ENCODE measurements around the gene DUSP10. TPM values are rescaled to one million over a fixed set of nuclear protein-coding genes. Genes with fewer than 3 reads are reported as not detected.

The DUSP10 gene
- total RNA-seq, 1 experiment from 2014 or later = 0.17 TPM

DNA sequence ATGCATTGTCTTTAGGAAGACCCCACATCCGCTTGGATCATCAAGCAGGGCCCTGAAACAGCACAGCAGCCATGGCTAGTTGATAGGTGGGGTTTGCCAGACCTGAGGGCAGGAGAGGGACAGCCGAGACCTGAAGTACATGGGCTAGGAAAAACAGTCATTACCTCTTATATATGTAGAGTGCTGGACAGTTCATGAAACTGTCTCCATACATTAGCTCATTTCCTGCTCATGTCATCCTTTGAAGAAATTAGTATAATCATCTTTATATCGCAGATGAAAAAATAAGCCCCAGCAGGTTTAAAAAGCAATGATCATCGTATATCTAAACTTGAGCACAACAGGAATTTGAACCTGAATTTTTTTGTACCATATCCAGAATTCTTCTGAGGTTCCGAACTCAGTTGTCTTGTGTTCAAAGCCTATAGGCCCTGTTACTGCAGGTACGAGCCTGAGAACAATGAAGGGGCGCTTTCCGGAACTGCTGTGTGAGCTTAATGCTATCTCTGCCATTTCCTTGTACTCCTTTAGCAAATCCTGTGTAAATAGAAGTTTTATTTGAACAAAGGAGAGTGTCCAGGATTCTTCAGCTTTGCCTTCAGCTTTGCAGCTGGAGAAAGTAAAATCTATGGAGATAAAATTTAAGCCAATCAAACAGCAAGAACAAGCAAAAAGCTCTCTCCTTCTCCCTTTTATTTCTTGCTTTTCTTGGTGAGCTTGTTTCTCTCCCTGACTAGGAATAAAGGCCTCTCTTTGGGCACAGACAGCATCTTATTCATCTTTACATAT lies 32.4 kb upstream of the DUSP10 start:
- Histone ChIP-seq H3K36me3 (ENCODE audit: insufficient read depth, low read length, poor library complexity, severe bottlenecking) (no peaks in the 10 kb centered on the region), H3K27me3 (replicated peaks; ENCODE audit: insufficient read depth, low read depth, low read length, poor library complexity) (no peaks in the 10 kb centered on the region), H3K4me1 (ENCODE audit: insufficient read depth, low read length, poor library complexity, severe bottlenecking) (no peaks in the 10 kb centered on the region), H3K4me3 (ENCODE audit: low read depth, low read length, poor library complexity, severe bottlenecking) (no peak overlapping the region), H3K9me3 (ENCODE audit: low read depth, low read length, poor library complexity, severe bottlenecking) (no peaks in the 10 kb centered on the region), H3K27ac (ENCODE audit: low read depth, low read length, poor library complexity, severe bottlenecking) (no peak overlapping the region)
- no peak for DNase-seq (ENCODE audit: low spot score)
- TF ChIP-seq, protein P1, sequence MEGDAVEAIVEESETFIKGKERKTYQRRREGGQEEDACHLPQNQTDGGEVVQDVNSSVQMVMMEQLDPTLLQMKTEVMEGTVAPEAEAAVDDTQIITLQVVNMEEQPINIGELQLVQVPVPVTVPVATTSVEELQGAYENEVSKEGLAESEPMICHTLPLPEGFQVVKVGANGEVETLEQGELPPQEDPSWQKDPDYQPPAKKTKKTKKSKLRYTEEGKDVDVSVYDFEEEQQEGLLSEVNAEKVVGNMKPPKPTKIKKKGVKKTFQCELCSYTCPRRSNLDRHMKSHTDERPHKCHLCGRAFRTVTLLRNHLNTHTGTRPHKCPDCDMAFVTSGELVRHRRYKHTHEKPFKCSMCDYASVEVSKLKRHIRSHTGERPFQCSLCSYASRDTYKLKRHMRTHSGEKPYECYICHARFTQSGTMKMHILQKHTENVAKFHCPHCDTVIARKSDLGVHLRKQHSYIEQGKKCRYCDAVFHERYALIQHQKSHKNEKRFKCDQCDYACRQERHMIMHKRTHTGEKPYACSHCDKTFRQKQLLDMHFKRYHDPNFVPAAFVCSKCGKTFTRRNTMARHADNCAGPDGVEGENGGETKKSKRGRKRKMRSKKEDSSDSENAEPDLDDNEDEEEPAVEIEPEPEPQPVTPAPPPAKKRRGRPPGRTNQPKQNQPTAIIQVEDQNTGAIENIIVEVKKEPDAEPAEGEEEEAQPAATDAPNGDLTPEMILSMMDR (conservative IDR thresholded peaks at IDR 0.05; ENCODE audit: low read depth, low read length) = no peak
- no peak for TF ChIP-seq EZH2 (IDR thresholded peaks at IDR 0.05; ENCODE audit: borderline replicate concordance, low read depth, low read length, poor library complexity, severe bottlenecking)
- intact Hi-C loops (cut with micrococcal nuclease; ENCODE audit: unreplicated experiment) = no loop called here
- CTCF ChIA-PET = no interaction called here
- POLR2A ChIA-PET (ENCODE audit: low non-redundant PET) = no interaction called here
- BruUV-seq (replicated peaks) = no TSS peak

DNA sequence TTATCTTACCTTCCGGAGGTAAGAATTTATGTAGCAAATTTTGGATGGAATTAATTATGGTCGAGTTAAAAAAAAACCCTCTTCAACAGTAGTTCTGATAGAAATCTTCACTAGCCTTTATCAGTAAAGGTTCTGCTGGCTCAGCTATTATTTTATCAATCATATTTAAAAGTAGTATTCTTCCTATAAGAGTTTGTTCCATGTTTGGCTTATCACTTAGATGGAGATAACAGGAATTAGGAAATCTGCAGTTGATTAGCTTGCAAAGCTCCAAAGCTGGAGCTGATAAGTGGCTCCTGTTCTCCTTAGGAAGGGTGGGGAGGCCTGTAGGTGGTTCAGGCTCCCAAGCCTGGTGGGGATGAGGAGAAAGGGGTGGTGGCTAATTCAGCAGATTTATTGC lies 31.5 kb upstream of the DUSP10 start:
- no peak overlapping the region for H3K4me3 ChIP-seq (ENCODE audit: low read depth, low read length, poor library complexity, severe bottlenecking)
- intact Hi-C loops (cut with micrococcal nuclease; ENCODE audit: unreplicated experiment) = no loop called here
- TF ChIP-seq, protein P1 (conservative IDR thresholded peaks at IDR 0.05; ENCODE audit: low read depth, low read length) = no peak
- TF ChIP-seq EZH2 (IDR thresholded peaks at IDR 0.05; ENCODE audit: borderline replicate concordance, low read depth, low read length, poor library complexity, severe bottlenecking) = no peak
- no peak overlapping the region for H3K27ac ChIP-seq (ENCODE audit: low read depth, low read length, poor library complexity, severe bottlenecking)
- H3K27me3 ChIP-seq (replicated peaks; ENCODE audit: insufficient read depth, low read depth, low read length, poor library complexity) = no peaks in the 10 kb centered on the region
- no peak for DNase-seq (ENCODE audit: low spot score)
- no peaks in the 10 kb centered on the region for H3K4me1 ChIP-seq (ENCODE audit: insufficient read depth, low read length, poor library complexity, severe bottlenecking)
- POLR2A ChIA-PET (ENCODE audit: low non-redundant PET) = no interaction called here
- H3K36me3 ChIP-seq (ENCODE audit: insufficient read depth, low read length, poor library complexity, severe bottlenecking) = no peaks in the 10 kb centered on the region
- no TSS peak for BruUV-seq (replicated peaks)
- CTCF ChIA-PET = no interaction called here
- H3K9me3 ChIP-seq (ENCODE audit: low read depth, low read length, poor library complexity, severe bottlenecking) = no peaks in the 10 kb centered on the region

DNA sequence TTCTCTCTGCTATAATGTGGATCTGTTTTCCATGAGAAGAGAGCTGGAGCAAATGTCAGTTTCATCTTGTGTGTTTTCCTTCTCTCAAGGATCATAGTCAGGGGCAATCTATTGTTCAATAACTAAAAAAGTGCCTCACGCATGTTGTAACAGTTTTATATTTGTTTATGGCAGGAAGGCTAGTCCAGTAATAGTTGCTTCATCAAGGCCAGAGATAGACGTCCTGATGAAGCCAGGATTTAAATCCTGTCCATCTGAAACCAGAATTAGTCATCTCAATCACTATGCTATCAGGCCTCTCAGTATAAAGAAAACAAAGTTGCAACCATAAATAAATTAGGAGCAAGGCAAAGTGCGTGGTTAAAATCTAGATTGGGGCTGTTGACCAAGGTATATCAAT lies 30.2 kb upstream of the DUSP10 start:
- Histone ChIP-seq H3K4me1 (ENCODE audit: insufficient read depth, low read length, poor library complexity, severe bottlenecking) (no peaks in the 10 kb centered on the region), H3K4me3 (ENCODE audit: low read depth, low read length, poor library complexity, severe bottlenecking) (no peak overlapping the region), H3K36me3 (ENCODE audit: insufficient read depth, low read length, poor library complexity, severe bottlenecking) (no peaks in the 10 kb centered on the region), H3K9me3 (ENCODE audit: low read depth, low read length, poor library complexity, severe bottlenecking) (no peaks in the 10 kb centered on the region), H3K27ac (ENCODE audit: low read depth, low read length, poor library complexity, severe bottlenecking) (no peak overlapping the region), H3K27me3 (replicated peaks; ENCODE audit: insufficient read depth, low read depth, low read length, poor library complexity) (no peaks in the 10 kb centered on the region)
- DNase-seq (ENCODE audit: low spot score) = no peak
- intact Hi-C loops (cut with micrococcal nuclease; ENCODE audit: unreplicated experiment) = no loop called here
- no TSS peak for BruUV-seq (replicated peaks)
- TF ChIP-seq, protein P1 (conservative IDR thresholded peaks at IDR 0.05; ENCODE audit: low read depth, low read length) = no peak
- TF ChIP-seq EZH2 (IDR thresholded peaks at IDR 0.05; ENCODE audit: borderline replicate concordance, low read depth, low read length, poor library complexity, severe bottlenecking) = no peak
- ChIA-PET POLR2A (ENCODE audit: low non-redundant PET) (no interaction called here), CTCF (no interaction called here)

Data from A673 (cell line).